Measurements from ENCODE around the gene L1TD1.

DNA sequence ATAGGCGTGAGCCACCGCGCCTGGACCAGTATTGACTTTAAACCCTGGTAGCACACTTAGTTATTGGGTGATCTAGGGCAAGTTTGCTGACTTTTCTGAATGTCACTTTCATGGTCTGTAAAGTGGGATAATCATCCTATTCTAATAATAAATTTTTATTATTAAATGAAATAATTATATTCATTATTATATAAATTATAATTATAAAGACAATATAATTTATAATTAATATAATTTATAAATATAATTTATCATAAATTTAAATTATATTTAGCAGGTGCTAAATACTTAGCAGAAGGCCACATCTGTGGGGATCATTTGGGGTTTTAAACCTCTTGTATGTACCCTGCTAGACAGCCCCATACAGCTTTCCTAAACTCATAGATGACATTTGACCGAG, 64.9 kb downstream of the L1TD1 start:
- TF ChIP-seq CTCF (IDR thresholded peaks at IDR 0.05), result no peak
- no peak for TF ChIP-seq POLR2A (IDR thresholded peaks at IDR 0.05)

Data from adrenal gland (tissue), 5 donors.